ENCODE results near the gene GRIA4. TPM values are rescaled to one million over a fixed set of nuclear protein-coding genes. Genes with fewer than 3 reads are reported as not detected.

GRIA4 gene
- polyA plus RNA-seq, 2 of the 4 experiments (the other 2 are of a cell fraction): not detected

DNA sequence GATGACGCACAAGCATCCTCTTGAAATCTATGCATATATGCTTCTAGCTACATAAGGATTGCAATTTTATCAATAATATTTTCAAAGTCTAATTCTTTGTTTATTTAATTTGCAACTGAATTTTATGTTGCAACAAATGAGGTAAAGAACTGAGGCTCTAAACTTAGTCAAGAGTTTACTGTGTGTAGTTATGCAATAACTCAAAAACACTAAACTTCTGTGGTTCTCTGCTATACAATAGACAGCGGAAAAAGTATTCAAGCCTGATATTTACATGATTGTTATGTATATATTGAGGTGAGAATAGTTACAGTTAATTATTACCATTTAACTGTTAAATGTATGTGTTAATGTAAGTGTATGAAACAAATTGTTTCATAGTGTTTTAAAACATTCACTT lies 379.3 kb downstream of the GRIA4 start:
- H3K4me2 ChIP-seq: no peak overlapping the region
- POLR2A ChIA-PET: no interaction called here
- H3K9me3 ChIP-seq: no peaks in the 10 kb centered on the region
- TF ChIP-seq, protein P1, sequence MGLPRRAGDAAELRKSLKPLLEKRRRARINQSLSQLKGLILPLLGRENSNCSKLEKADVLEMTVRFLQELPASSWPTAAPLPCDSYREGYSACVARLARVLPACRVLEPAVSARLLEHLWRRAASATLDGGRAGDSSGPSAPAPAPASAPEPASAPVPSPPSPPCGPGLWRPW (IDR thresholded peaks at IDR 0.05): no peak
- TF ChIP-seq KDM5A (IDR thresholded peaks at IDR 0.05) (no peak), CEBPB (IDR thresholded peaks at IDR 0.05) (no peak), POLR2AphosphoS2 (conservative IDR thresholded peaks at IDR 0.05; ENCODE audit: low read length) (no peak), POLR2A (IDR thresholded peaks at IDR 0.05; ENCODE audit: low read length) (no peak), RFX5 (IDR thresholded peaks at IDR 0.05) (no peak), NPAS2 (CRISPR knock-in tag; IDR thresholded peaks at IDR 0.05; ENCODE audit: borderline replicate concordance) (no peak), E2F6 (IDR thresholded peaks at IDR 0.05; ENCODE audit: borderline replicate concordance, low read depth) (no peak), CHD4 (IDR thresholded peaks at IDR 0.05; ENCODE audit: borderline replicate concordance) (no peak), HDAC2 (IDR thresholded peaks at IDR 0.05) (no peak), REST (IDR thresholded peaks at IDR 0.05) (no peak), NFE2L2 (conservative IDR thresholded peaks at IDR 0.05; ENCODE audit: low read length) (no peak), BCL3 (IDR thresholded peaks at IDR 0.05) (no peak), ELK1 (IDR thresholded peaks at IDR 0.05; ENCODE audit: low read depth, low read length) (no peak), ZNF302 (CRISPR knock-in tag; IDR thresholded peaks at IDR 0.05) (no peak), RNF2 (IDR thresholded peaks at IDR 0.05; ENCODE audit: borderline replicate concordance, low read depth) (no peak)
- TF ChIP-seq, protein P2, sequence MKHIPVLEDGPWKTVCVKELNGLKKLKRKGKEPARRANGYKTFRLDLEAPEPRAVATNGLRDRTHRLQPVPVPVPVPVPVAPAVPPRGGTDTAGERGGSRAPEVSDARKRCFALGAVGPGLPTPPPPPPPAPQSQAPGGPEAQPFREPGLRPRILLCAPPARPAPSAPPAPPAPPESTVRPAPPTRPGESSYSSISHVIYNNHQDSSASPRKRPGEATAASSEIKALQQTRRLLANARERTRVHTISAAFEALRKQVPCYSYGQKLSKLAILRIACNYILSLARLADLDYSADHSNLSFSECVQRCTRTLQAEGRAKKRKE (CRISPR knock-in tag; IDR thresholded peaks at IDR 0.05; ENCODE audit: low read depth): no peak
- TF ChIP-seq, protein P3, sequence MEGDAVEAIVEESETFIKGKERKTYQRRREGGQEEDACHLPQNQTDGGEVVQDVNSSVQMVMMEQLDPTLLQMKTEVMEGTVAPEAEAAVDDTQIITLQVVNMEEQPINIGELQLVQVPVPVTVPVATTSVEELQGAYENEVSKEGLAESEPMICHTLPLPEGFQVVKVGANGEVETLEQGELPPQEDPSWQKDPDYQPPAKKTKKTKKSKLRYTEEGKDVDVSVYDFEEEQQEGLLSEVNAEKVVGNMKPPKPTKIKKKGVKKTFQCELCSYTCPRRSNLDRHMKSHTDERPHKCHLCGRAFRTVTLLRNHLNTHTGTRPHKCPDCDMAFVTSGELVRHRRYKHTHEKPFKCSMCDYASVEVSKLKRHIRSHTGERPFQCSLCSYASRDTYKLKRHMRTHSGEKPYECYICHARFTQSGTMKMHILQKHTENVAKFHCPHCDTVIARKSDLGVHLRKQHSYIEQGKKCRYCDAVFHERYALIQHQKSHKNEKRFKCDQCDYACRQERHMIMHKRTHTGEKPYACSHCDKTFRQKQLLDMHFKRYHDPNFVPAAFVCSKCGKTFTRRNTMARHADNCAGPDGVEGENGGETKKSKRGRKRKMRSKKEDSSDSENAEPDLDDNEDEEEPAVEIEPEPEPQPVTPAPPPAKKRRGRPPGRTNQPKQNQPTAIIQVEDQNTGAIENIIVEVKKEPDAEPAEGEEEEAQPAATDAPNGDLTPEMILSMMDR (IDR thresholded peaks at IDR 0.05): no peak
- CTCF ChIA-PET: no interaction called here
- DNase-seq (ENCODE audit: low read depth in 1 of 2, low spot score in 1 of 2): no peak
- 87% methylated on average over 2 of the region's 2 CpGs for WGBS (ENCODE audit: missing lambda C conversion rate)
- no peaks in the 10 kb centered on the region for H3K4me1 ChIP-seq
- no peak overlapping the region for H3K4me3 ChIP-seq
- no peak for ATAC-seq
- no peak overlapping the region for H3K27ac ChIP-seq
- FAIRE-seq: no peak

Measured in A549 (cell line).